ENCODE measurements around the gene TGM2. TPM values are rescaled to one million over a fixed set of nuclear protein-coding genes. Genes with fewer than 3 reads are reported as not detected.
A peak's percentile ranks its signal among the peaks of the same experiment; 100 is the strongest.

TGM2 gene
- total RNA-seq, 4 donors from 2014 or later: 14.2 to 52.0 (median 21.7) TPM

- Histone ChIP-seq H3K27me3 (no peaks in the 10 kb centered on the region), H3K4me3 (no peak overlapping the region), H3K27ac (no peak overlapping the region), H3K36me3 (no peaks in the 10 kb centered on the region), H3K9me3 (no peaks in the 10 kb centered on the region), H3K4me1 (peaks cover 0 to 6% (median 3%) of the 10 kb centered on the region in 4 donors)
- WGBS, 2 donors (ENCODE audit: low coverage in 1 of 2): 86% methylated on average over 7 of the region's 7 CpGs; no CpG with 5 or more reads in 1 of the 2 donors
- intact Hi-C loops (cut with DNase I; ENCODE audit: low total_unique reads) (no loop called here), in situ Hi-C loops (cut with MboI; ENCODE audit: low pct_ligation_motif_present in 1 of 4, low pct_unique_long_range_greater_than_20kb in 1 of 4, low sequenced_read_pairs in 3 of 4) (no loop called here)
- DNase-seq: no peak
- TF ChIP-seq POLR2A (IDR thresholded peaks at IDR 0.05) (no peak), POLR2AphosphoS5 (IDR thresholded peaks at IDR 0.05) (no peak), EP300 (IDR thresholded peaks at IDR 0.05; ENCODE audit: low read depth) (no peak), CTCF (IDR thresholded peaks at IDR 0.05) (no peak)
Observed at GRCh38 chr20:38135271-38135650, 29.8 kb downstream of the TGM2 start.

GRCh38 chr20:38134427-38135270, 30.4 kb downstream of the TGM2 start:
- no peaks in the 10 kb centered on the region for H3K9me3 ChIP-seq
- peaks cover 0 to under 1% (median 0%) of the 10 kb centered on the region in 4 donors for H3K4me1 ChIP-seq
- in situ Hi-C loops (cut with MboI; ENCODE audit: low pct_ligation_motif_present in 1 of 4, low pct_unique_long_range_greater_than_20kb in 1 of 4, low sequenced_read_pairs in 3 of 4) (no loop called here), intact Hi-C loops (cut with DNase I; ENCODE audit: low total_unique reads) (no loop called here)
- TF ChIP-seq EP300 (IDR thresholded peaks at IDR 0.05; ENCODE audit: low read depth) (no peak), POLR2AphosphoS5 (IDR thresholded peaks at IDR 0.05) (no peak), POLR2A (IDR thresholded peaks at IDR 0.05) (no peak), CTCF (IDR thresholded peaks at IDR 0.05) (no peak)
- H3K36me3 ChIP-seq: no peaks in the 10 kb centered on the region
- no peaks in the 10 kb centered on the region for H3K27me3 ChIP-seq
- no peak for DNase-seq
- peak overlapping the region in 1 of 4 donors; percentile 25 for H3K27ac ChIP-seq
- no peak overlapping the region for H3K4me3 ChIP-seq
- WGBS, 2 donors (ENCODE audit: low coverage in 1 of 2): 52 to 65% methylated on average over 4 to 9 of the region's 9 CpGs

GRCh38 chr20:38133680-38134426, 31.2 kb downstream of the TGM2 start:
- no peak overlapping the region for H3K27ac ChIP-seq
- WGBS, 2 donors (ENCODE audit: low coverage in 1 of 2): 90 to 97% methylated on average over 4 to 10 of the region's 10 CpGs
- in situ Hi-C loops (cut with MboI; ENCODE audit: low pct_ligation_motif_present in 1 of 4, low pct_unique_long_range_greater_than_20kb in 1 of 4, low sequenced_read_pairs in 3 of 4): no loop called here
- no peak overlapping the region for H3K4me3 ChIP-seq
- no peaks in the 10 kb centered on the region for H3K9me3 ChIP-seq
- H3K36me3 ChIP-seq: no peaks in the 10 kb centered on the region
- no peaks in the 10 kb centered on the region for H3K4me1 ChIP-seq
- intact Hi-C loops (cut with DNase I; ENCODE audit: low total_unique reads): no loop called here
- H3K27me3 ChIP-seq: no peaks in the 10 kb centered on the region
- TF ChIP-seq POLR2AphosphoS5 (IDR thresholded peaks at IDR 0.05) (no peak), POLR2A (IDR thresholded peaks at IDR 0.05) (no peak), CTCF (IDR thresholded peaks at IDR 0.05) (no peak), EP300 (IDR thresholded peaks at IDR 0.05; ENCODE audit: low read depth) (no peak)
- no peak for DNase-seq

GRCh38 chr20:38132910-38133501, 32.1 kb downstream of the TGM2 start:
- no peak for DNase-seq
- Histone ChIP-seq H3K4me3 (no peak overlapping the region), H3K27me3 (no peaks in the 10 kb centered on the region), H3K4me1 (no peaks in the 10 kb centered on the region), H3K9me3 (no peaks in the 10 kb centered on the region), H3K27ac (no peak overlapping the region), H3K36me3 (no peaks in the 10 kb centered on the region)
- intact Hi-C loops (cut with DNase I; ENCODE audit: low total_unique reads) (no loop called here), in situ Hi-C loops (cut with MboI; ENCODE audit: low pct_ligation_motif_present in 1 of 4, low pct_unique_long_range_greater_than_20kb in 1 of 4, low sequenced_read_pairs in 3 of 4) (no loop called here)
- TF ChIP-seq EP300 (IDR thresholded peaks at IDR 0.05; ENCODE audit: low read depth): no peak
- no peak for TF ChIP-seq CTCF (IDR thresholded peaks at IDR 0.05)
- TF ChIP-seq POLR2A (IDR thresholded peaks at IDR 0.05): no peak
- TF ChIP-seq POLR2AphosphoS5 (IDR thresholded peaks at IDR 0.05): no peak
- WGBS, 2 donors (ENCODE audit: low coverage in 1 of 2): 62 to 82% methylated on average over 6 to 11 of the region's 11 CpGs
